H1 (cell line): ENCODE measurements around the gene SLC26A6. TPM values are rescaled to one million over a fixed set of nuclear protein-coding genes. Genes with fewer than 3 reads are reported as not detected.

ENCODE experiments used
- CTCF ChIA-PET: fragments of 300-600 bp; sonication (Branson Sonifier 250); formaldehyde crosslinking; loops from one replicate; lab custom pipeline; 2021; ENCODE audit not compliant: partially characterized antibody; lab: Charles Lee
- POLR2A ChIA-PET: fragments of 300-600 bp; sonication (Branson Sonifier 250); formaldehyde crosslinking; loops from one replicate; lab custom pipeline; 2021; ENCODE audit warnings: inconsistent platforms; ENCODE audit not compliant: partially characterized antibody; lab: Charles Lee
- DNase-seq, 2 experiments: peaks; one replicate each; pipeline versions ENCODE4 v3.0.0 to v3.0.0-alpha.2; 2010 to 2022; ENCODE audit warnings: low spot score in 2 of 2, low read depth in 1 of 2, mixed read lengths in 1 of 2
- FAIRE-seq: peaks from 2 replicates; lab custom pipeline; 2011; peaks lifted over from hg19 to GRCh38; lab: Jason Lieb, UNC
- H2AFZ ChIP-seq: 2 replicates; pipeline ENCODE4 v1.8.1; 2012; ENCODE audit warnings: low read length, inconsistent platforms
- H2AK5ac ChIP-seq: 2 replicates; pipeline ENCODE4 v1.6.1; 2013; ENCODE audit warnings: low read depth, low read length
- H2BK120ac ChIP-seq: replicated peaks from 2 replicates; pipeline ENCODE3; 2013; ENCODE audit warnings: low read depth, low read length, inconsistent platforms
- H2BK12ac ChIP-seq: 2 replicates; pipeline ENCODE4 v1.6.1; 2013; ENCODE audit warnings: low read depth, low read length
- H2BK15ac ChIP-seq: 2 replicates; pipeline ENCODE4 v1.6.1; 2013; ENCODE audit warnings: low read length
- H2BK20ac ChIP-seq: 2 replicates; pipeline ENCODE4 v1.6.1; 2013; ENCODE audit warnings: low read length
- H2BK5ac ChIP-seq: 2 replicates; pipeline ENCODE4 v1.6.1; 2013; ENCODE audit warnings: low read depth, low read length
- H3K14ac ChIP-seq: 2 replicates; pipeline ENCODE4 v1.6.1; 2013; ENCODE audit warnings: inconsistent platforms; ENCODE audit not compliant: insufficient read length
- H3K18ac ChIP-seq: 2 replicates; pipeline ENCODE4 v1.6.1; 2013; ENCODE audit warnings: low read length; ENCODE audit errors: extremely low read depth
- H3K23ac ChIP-seq: 2 replicates; pipeline ENCODE4 v1.6.1; 2013; ENCODE audit warnings: inconsistent platforms; ENCODE audit not compliant: insufficient read length
- H3K23me2 ChIP-seq: 2 replicates; pipeline ENCODE4 v1.6.1; 2013; ENCODE audit warnings: low read depth, low read length
- H3K27ac ChIP-seq: 2 replicates; pipeline ENCODE4 v1.6.1; 2011; ENCODE audit warnings: low read depth, low read length, inconsistent platforms
- H3K27me3 ChIP-seq, 4 experiments: replicated peaks in 1 of 4; 1 replicate in 1 of 4; 2 replicates in 3 of 4; pipeline versions ENCODE4 v1.6.1 to v1.8.1; 2011 to 2013; ENCODE audit warnings: low read length in 3 of 4, mild to moderate bottlenecking in 3 of 4, inconsistent platforms in 2 of 4, mixed read lengths in 2 of 4, moderate library complexity in 1 of 4; ENCODE audit not compliant: control insufficient read depth in 3 of 4, insufficient read depth in 3 of 4; ENCODE audit errors: extremely low read depth in 1 of 4
- H3K36me3 ChIP-seq, 4 experiments: 2 replicates each; pipeline versions ENCODE4 v1.6.1 to v1.8.1; 2011 to 2013; ENCODE audit warnings: mild to moderate bottlenecking in 4 of 4, low read length in 3 of 4, moderate library complexity in 2 of 4, control low read depth in 1 of 4, inconsistent platforms in 1 of 4; ENCODE audit not compliant: insufficient read depth in 4 of 4, control insufficient read depth in 2 of 4
- H3K4ac ChIP-seq: replicated peaks from 2 replicates; pipeline ENCODE3; 2013; ENCODE audit warnings: low read length, low read depth, mixed read lengths, inconsistent platforms; ENCODE audit not compliant: insufficient read length
- H3K4me1 ChIP-seq, 4 experiments: replicated peaks in 1 of 4; 1 replicate in 1 of 4; 2 replicates in 3 of 4; pipeline versions ENCODE4 v1.6.1 to v1.8.1; 2011 to 2013; ENCODE audit warnings: low read length in 3 of 4, inconsistent platforms in 2 of 4, mixed read lengths in 1 of 4; ENCODE audit not compliant: insufficient read depth in 4 of 4, control insufficient read depth in 3 of 4
- H3K4me2 ChIP-seq, 2 experiments: 2 replicates each; pipeline versions ENCODE4 v1.6.1 to v1.8.1; 2011 to 2013; ENCODE audit warnings: low read depth in 2 of 2, low read length in 2 of 2, control low read depth in 1 of 2, inconsistent platforms in 1 of 2, mild to moderate bottlenecking in 1 of 2; ENCODE audit not compliant: insufficient read depth in 1 of 2
- H3K4me3 ChIP-seq, 4 experiments: fragments of 200-600, 300-600 bp in 1 of 4; sonication (generic), shearing (Covaris generic), sonication (Bioruptor Twin) in 1 of 4; 2 replicates each; pipeline versions ENCODE4 v1.5.1 to v1.8.1; 2011 to 2016; ENCODE audit warnings: low read length in 4 of 4, low read depth in 3 of 4, control low read depth in 2 of 4, inconsistent platforms in 2 of 4, mild to moderate bottlenecking in 2 of 4, mixed read lengths in 1 of 4, moderate library complexity in 1 of 4; ENCODE audit not compliant: insufficient read depth in 2 of 4; ENCODE audit errors: extremely low read depth in 1 of 4
- H3K56ac ChIP-seq: replicated peaks from 2 replicates; pipeline ENCODE3; 2013; ENCODE audit warnings: low read depth, mild to moderate bottlenecking, mixed read lengths, low read length, inconsistent platforms; ENCODE audit not compliant: insufficient read length
- H3K79me1 ChIP-seq: 2 replicates; pipeline ENCODE4 v1.6.1; 2013; ENCODE audit warnings: low read depth, low read length, control low read depth
- H3K79me2 ChIP-seq, 2 experiments: 2 replicates each; pipeline versions ENCODE4 v1.6.1 to v1.8.1; 2012 to 2013; ENCODE audit warnings: low read length in 2 of 2, mild to moderate bottlenecking in 2 of 2, inconsistent platforms in 1 of 2; ENCODE audit not compliant: insufficient read depth in 2 of 2, control insufficient read depth in 1 of 2
- H3K9ac ChIP-seq, 4 experiments: replicated peaks in 1 of 4; 1 replicate in 1 of 4; 2 replicates in 3 of 4; pipeline versions ENCODE4 v1.6.1 to v1.8.1; 2011 to 2013; ENCODE audit warnings: low read depth in 3 of 4, low read length in 3 of 4, control low read depth in 2 of 4, mild to moderate bottlenecking in 2 of 4, moderate library complexity in 2 of 4, inconsistent platforms in 1 of 4; ENCODE audit errors: extremely low read depth in 1 of 4
- H3K9me3 ChIP-seq, 2 experiments: 2 replicates each; pipeline versions ENCODE4 v1.6.1 to v1.8.1; 2012 to 2013; ENCODE audit warnings: mild to moderate bottlenecking in 2 of 2, moderate library complexity in 2 of 2, control low read depth in 1 of 2, inconsistent platforms in 1 of 2, low read depth in 1 of 2, low read length in 1 of 2, mixed read lengths in 1 of 2; ENCODE audit not compliant: insufficient read depth in 2 of 2
- H4K20me1 ChIP-seq, 2 experiments: replicated peaks in 1 of 2; 2 replicates each; pipeline versions ENCODE3 to v1.8.1; 2011 to 2013; ENCODE audit warnings: inconsistent platforms in 2 of 2, low read length in 2 of 2, mild to moderate bottlenecking in 1 of 2; ENCODE audit not compliant: insufficient read depth in 2 of 2, control insufficient read depth in 1 of 2
- H4K5ac ChIP-seq: 2 replicates; pipeline ENCODE4 v1.6.1; 2013; ENCODE audit warnings: low read length, low read depth, mixed read lengths, inconsistent platforms; ENCODE audit not compliant: insufficient read length
- H4K8ac ChIP-seq: 2 replicates; pipeline ENCODE4 v1.8.0; 2013; ENCODE audit warnings: mild to moderate bottlenecking, moderate library complexity, low read length, inconsistent platforms; ENCODE audit not compliant: insufficient read depth; ENCODE audit errors: extremely low read depth
- H4K91ac ChIP-seq: replicated peaks from 2 replicates; pipeline ENCODE3; 2013; ENCODE audit warnings: low read length, mixed read lengths, inconsistent platforms; ENCODE audit not compliant: insufficient read length
- BACH1 ChIP-seq: IDR thresholded peaks from 2 replicates; pipeline ENCODE4 v1.6.1; 2012; ENCODE audit warnings: low read length, improper control_type of control experiment
- POLR2AphosphoS5 ChIP-seq: IDR thresholded peaks from 2 replicates; pipeline ENCODE4 v1.6.1; 2011; ENCODE audit warnings: low read depth, low read length
- RBBP5 ChIP-seq: IDR thresholded peaks from 2 replicates; pipeline ENCODE4 v1.7.1; 2012; ENCODE audit warnings: low read depth, mild to moderate bottlenecking, inconsistent platforms, low read length, moderate library complexity, borderline replicate concordance
- WGBS, 2 experiments: shearing (Covaris generic) in 1 of 2; methylation state at CpG; one replicate each; pipeline versions ENCODE4 v1.1.6 to v1.1.7; 2013 to 2015; ENCODE audit warnings: low lambda C conversion rate in 2 of 2, mixed read lengths in 2 of 2, inconsistent platforms in 1 of 2, low coverage in 1 of 2, missing lambda C conversion rate in 1 of 2; ENCODE audit not compliant: insufficient replicate concordance in 2 of 2, insufficient coverage in 1 of 2, insufficient read length in 1 of 2; ENCODE audit errors: extremely low coverage in 1 of 2, missing lambda C conversion rate in 1 of 2; 5-methylcytosine and 5-hydroxymethylcytosine counted together
- polyA plus RNA-seq, 7 experiments: library from polyadenylated mRNA; depleted of rRNA in 3 of 7; stranded (reverse) in 5 of 7; unstranded in 2 of 7; fragments of >200 nt in 5 of 7; fragments of 200-250 nt in 2 of 7; gene quantifications; 1 replicate in 5 of 7; 2 replicates in 1 of 7; 4 replicates in 1 of 7; pipeline versions ENCODE4 v1.2.1 to v1.2.3, GENCODE V29; 2011 to 2013; ENCODE audit warnings: missing spikeins in 2 of 7, mixed read lengths in 2 of 7
- total RNA-seq: library from RNA; stranded (reverse); fragmentation: NEBNext Ultra II Directional; extraction: Animal tissue kit (Norgen Biotek cat#: 25700); gene quantifications from 2 replicates; pipeline ENCODE4 v1.2.1, GENCODE V29; 2021

SLC26A6 gene
- total and polyA plus RNA-seq, 2 of the 8 experiments (the other 6 are each of a cell fraction or from before 2014, with no cell fraction given), result 50.4 to 58.0 TPM

DNA sequence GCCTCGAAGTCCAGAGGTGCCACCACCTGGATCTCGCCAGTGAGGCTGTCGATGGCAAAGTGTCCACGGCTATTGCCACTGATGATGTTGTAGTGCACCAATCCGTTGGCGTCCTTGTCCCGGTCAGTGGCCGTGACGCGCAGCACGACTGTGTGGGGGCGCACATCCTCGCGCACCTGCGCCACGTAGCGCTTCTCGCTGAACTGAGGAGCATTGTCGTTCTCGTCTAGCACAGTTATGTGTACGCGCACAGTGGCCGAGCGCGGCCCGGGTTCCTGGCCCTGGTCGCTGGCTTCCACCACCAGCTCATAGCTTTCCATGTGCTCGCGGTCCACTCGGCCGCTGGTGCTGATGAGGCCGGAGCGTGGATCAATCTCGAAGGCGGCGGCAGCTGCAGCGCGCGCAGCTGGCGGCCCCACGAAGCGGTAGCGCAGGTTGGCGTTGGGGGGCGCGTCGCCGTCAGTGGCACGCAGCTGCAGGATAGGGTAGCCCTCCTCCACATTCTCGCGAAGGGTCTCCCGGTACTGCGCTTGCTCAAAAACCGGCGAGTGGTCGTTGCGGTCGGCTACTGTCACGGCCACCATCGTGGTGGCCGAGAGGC lies 25.6 kb upstream of the SLC26A6 start:
- H3K27me3 ChIP-seq, result 0 out of 7 replicates have a peak, but pooled peaks cover 0 to 4% (median 0%) of the 10 kb centered on the region in 4 experiments

More for the DNA sequence above, 25.6 kb upstream of the SLC26A6 start:
- Histone ChIP-seq H3K79me2 (no peaks in the 10 kb centered on the region), H3K9ac (no peak overlapping the region), H4K20me1 (peaks cover 10 to 30% of the 10 kb centered on the region in 2 experiments), H3K4me2 (peak overlapping the region; percentile 77 to 94), H3K18ac (no peak overlapping the region), H3K4me1 (peaks cover 0 to 19% (median 15%) of the 10 kb centered on the region in 4 experiments; a peak in 5 of 7 replicates), H3K23ac (no peak overlapping the region), H3K23me2 (peaks cover 15% of the 10 kb centered on the region; the same call in 1 of the 2 replicates), H3K14ac (no peak overlapping the region), H2BK5ac (no peak overlapping the region), H2BK120ac (no peak overlapping the region), H2BK12ac (no peak overlapping the region), H3K79me1 (peaks cover 2% of the 10 kb centered on the region; the same call in 1 of the 2 replicates), H4K8ac (peak overlapping the region; percentile 58; the same call in 1 of the 2 replicates), H3K27ac (no peak overlapping the region), H2BK15ac (no peak overlapping the region), H3K36me3 (peaks cover 0 to 13% (median 0%) of the 10 kb centered on the region in 4 experiments; a peak in 3 of 8 replicates), H4K5ac (no peak overlapping the region), H2AFZ (no peak overlapping the region), H3K4me3 (peak overlapping the region; percentile 34 to 73 (median 53); a peak in 5 of 8 replicates), H2BK20ac (no peak overlapping the region), H3K56ac (no peak overlapping the region), H2AK5ac (no peak overlapping the region), H4K91ac (no peak overlapping the region), H3K4ac (no peak overlapping the region), H3K9me3 (no peaks in the 10 kb centered on the region)
- POLR2A ChIA-PET, result interaction anchor here (0.7 to 11.1 kb wide), 10 partner anchors 9 to 356 kb away, joined by 3 to 175 read pairs (median 31); partner anchors contain the start of genes IP6K2, NCKIPSD, SLC26A6 and UQCRC1
- no peak for FAIRE-seq
- DNase-seq, result no peak
- no peak for TF ChIP-seq RBBP5
- TF ChIP-seq POLR2AphosphoS5, result peak; percentile 26; the same call in 1 of the 2 replicates
- no peak for TF ChIP-seq BACH1
- CTCF ChIA-PET, result interaction anchor here (0.8 to 5.2 kb wide), 6 partner anchors 13 to 346 kb away, joined by 3 to 27 read pairs (median 7); partner anchors contain the start of genes SLC26A6 and WDR6
- WGBS, 2 experiments, result 94% methylated on average over 53 of the region's 61 CpGs; no CpG with 5 or more reads in 1 of the 2 experiments
